HL-60 (cell line): ENCODE results near the gene DCLK2.

Experiments
- CTCF ChIP-seq: IDR thresholded peaks from one replicate; pipeline ENCODE4 v1.5.1; 2011; ENCODE audit warnings: low read length, control low read depth, inconsistent platforms; ENCODE audit not compliant: insufficient read depth
- POLR2AphosphoS5 ChIP-seq: IDR thresholded peaks from 2 replicates; pipeline ENCODE4 v1.6.1; 2012; ENCODE audit warnings: low read depth
- REST ChIP-seq: IDR thresholded peaks from 2 replicates; pipeline ENCODE4 v1.6.1; 2012; ENCODE audit warnings: low read depth; ENCODE audit not compliant: insufficient replicate concordance

- TF ChIP-seq CTCF (no peak), POLR2AphosphoS5 (no peak), REST (no peak)
Measured at GRCh38 chr4:150205016-150205415, 126.8 kb downstream of the DCLK2 start.
